Stimulated activated CD8-positive, alpha-beta memory T cell treated with anti-CD3 and anti-CD28 coated beads, Interleukin-12 subunit alpha, Interleukin-12 subunit beta, amount 100 ng/mL, for 4 hours (primary cell): ENCODE measurements around the gene HLX.

Source experiments
- DNase-seq: peaks from one replicate; pipeline ENCODE4 v3.0.0-alpha.2; 2020; ENCODE audit warnings: low read depth

Gene HLX

GRCh38 chr1:220925707-220926106, 46.5 kb downstream of the HLX start:
- DNase-seq: no peak

GRCh38 chr1:220926146-220926545, 46.9 kb downstream of the HLX start:
- no peak for DNase-seq

- DNase-seq: no peak
Observed at GRCh38 chr1:220927442-220927841, 48.2 kb downstream of the HLX start.

- no peak for DNase-seq
Observed at GRCh38 chr1:220928320-220928719, 49.1 kb downstream of the HLX start.

GRCh38 chr1:220928725-220929300, 49.6 kb downstream of the HLX start:
- no peak for DNase-seq

- DNase-seq: no peak
Observed at GRCh38 chr1:220929304-220929703, 50.1 kb downstream of the HLX start.
